MM.1S (cell line): ENCODE results near the gene HERC2.

Source experiments
- DNase-seq: peaks from one replicate; pipeline ENCODE4 v3.0.0-alpha.2; 2015
- H2AFZ ChIP-seq: fragments of 300-600 bp; sonication (generic); 2 replicates; pipeline ENCODE4 v1.6.0; 2016; ENCODE audit warnings: antibody characterized with exemption, low read length
- H3F3A ChIP-seq: fragments of 300-600 bp; sonication (generic); 2 replicates; pipeline ENCODE4 v1.6.1; 2016; ENCODE audit warnings: mild to moderate bottlenecking, antibody characterized with exemption, low read length, moderate library complexity, mixed read lengths; ENCODE audit not compliant: insufficient read depth
- H3K27ac ChIP-seq: fragments of 300-600 bp; sonication (generic); 2 replicates; pipeline ENCODE4 v1.5.1; 2016; ENCODE audit warnings: mild to moderate bottlenecking, low read length
- H3K27me3 ChIP-seq: fragments of 300-600 bp; sonication (generic); replicated peaks from 2 replicates; pipeline ENCODE4 v1.6.0; 2016; ENCODE audit warnings: low read length; ENCODE audit not compliant: insufficient read depth
- H3K36me3 ChIP-seq: fragments of 300-600 bp; sonication (generic); replicated peaks from 2 replicates; pipeline ENCODE4 v1.6.1; 2016; ENCODE audit warnings: mild to moderate bottlenecking, low read length, mixed read lengths; ENCODE audit not compliant: insufficient read depth
- H3K4me1 ChIP-seq: fragments of 300-600 bp; sonication (generic); 2 replicates; pipeline ENCODE4 v1.6.1; 2016; ENCODE audit warnings: low read length, mixed read lengths
- H3K4me2 ChIP-seq: fragments of 300-600 bp; sonication (generic); 2 replicates; pipeline ENCODE4 v1.6.0; 2016; ENCODE audit warnings: low read depth, low read length
- H3K4me3 ChIP-seq: fragments of 300-600 bp; sonication (generic); 2 replicates; pipeline ENCODE4 v1.5.1; 2016; ENCODE audit warnings: low read length, mixed read lengths
- H3K79me2 ChIP-seq: fragments of 300-600 bp; sonication (generic); 2 replicates; pipeline ENCODE4 v1.6.1; 2016; ENCODE audit warnings: mixed run types, low read length, mixed read lengths
- H3K9ac ChIP-seq: fragments of 300-600 bp; sonication (generic); 2 replicates; pipeline ENCODE4 v1.6.1; 2016; ENCODE audit warnings: low read length, mixed read lengths
- H3K9me2 ChIP-seq: fragments of 300-600 bp; sonication (generic); replicated peaks from 2 replicates; pipeline ENCODE4 v1.6.1; 2016; ENCODE audit warnings: mild to moderate bottlenecking, low read length, mixed read lengths; ENCODE audit not compliant: insufficient read depth
- H3K9me3 ChIP-seq: fragments of 300-600 bp; sonication (generic); replicated peaks from 2 replicates; pipeline ENCODE4 v1.6.1; 2016; ENCODE audit warnings: mild to moderate bottlenecking, low read length, mixed read lengths; ENCODE audit not compliant: insufficient read depth
- H4K20me1 ChIP-seq: fragments of 300-600 bp; sonication (generic); 2 replicates; pipeline ENCODE4 v1.6.1; 2016; ENCODE audit warnings: mild to moderate bottlenecking, low read length, moderate library complexity, mixed read lengths; ENCODE audit not compliant: insufficient read depth
- EZH2 ChIP-seq: fragments of 300-600 bp; sonication (generic); optimal IDR thresholded peaks from 2 replicates; pipeline ENCODE3; 2017; ENCODE audit warnings: low read depth, mild to moderate bottlenecking, antibody characterized with exemption, low read length, mixed read lengths
- EZH2phosphoT487 ChIP-seq: fragments of 300-600 bp; sonication (generic); IDR thresholded peaks from 2 replicates; pipeline ENCODE4 v1.6.1; 2018; ENCODE audit warnings: antibody characterized with exemption, low read length
- TF ChIP-seq, protein P1 (sequence below): fragments of 300-600 bp; sonication (generic); IDR thresholded peaks from 2 replicates; pipeline ENCODE4 v1.5.1; 2016; ENCODE audit warnings: antibody characterized with exemption, low read length, mixed read lengths

The HERC2 gene

GRCh38 chr15:28269097-28269496, 52.9 kb downstream of the HERC2 start:
- Histone ChIP-seq H4K20me1 (no peaks in the 10 kb centered on the region), H3K9ac (no peak overlapping the region), H2AFZ (no peak overlapping the region), H3K9me2 (no peaks in the 10 kb centered on the region), H3K4me3 (no peak overlapping the region), H3K27ac (no peak overlapping the region), H3K4me2 (no peak overlapping the region), H3K9me3 (no peaks in the 10 kb centered on the region), H3K79me2 (no peaks in the 10 kb centered on the region), H3K4me1 (no peaks in the 10 kb centered on the region), H3F3A (no peaks in the 10 kb centered on the region), H3K36me3 (0 out of 2 replicates have a peak, but pooled peaks cover 5% of the 10 kb centered on the region), H3K27me3 (no peaks in the 10 kb centered on the region)
- DNase-seq = no peak
- TF ChIP-seq EZH2phosphoT487 (no peak), EZH2 (no peak)
- TF ChIP-seq, protein P1, sequence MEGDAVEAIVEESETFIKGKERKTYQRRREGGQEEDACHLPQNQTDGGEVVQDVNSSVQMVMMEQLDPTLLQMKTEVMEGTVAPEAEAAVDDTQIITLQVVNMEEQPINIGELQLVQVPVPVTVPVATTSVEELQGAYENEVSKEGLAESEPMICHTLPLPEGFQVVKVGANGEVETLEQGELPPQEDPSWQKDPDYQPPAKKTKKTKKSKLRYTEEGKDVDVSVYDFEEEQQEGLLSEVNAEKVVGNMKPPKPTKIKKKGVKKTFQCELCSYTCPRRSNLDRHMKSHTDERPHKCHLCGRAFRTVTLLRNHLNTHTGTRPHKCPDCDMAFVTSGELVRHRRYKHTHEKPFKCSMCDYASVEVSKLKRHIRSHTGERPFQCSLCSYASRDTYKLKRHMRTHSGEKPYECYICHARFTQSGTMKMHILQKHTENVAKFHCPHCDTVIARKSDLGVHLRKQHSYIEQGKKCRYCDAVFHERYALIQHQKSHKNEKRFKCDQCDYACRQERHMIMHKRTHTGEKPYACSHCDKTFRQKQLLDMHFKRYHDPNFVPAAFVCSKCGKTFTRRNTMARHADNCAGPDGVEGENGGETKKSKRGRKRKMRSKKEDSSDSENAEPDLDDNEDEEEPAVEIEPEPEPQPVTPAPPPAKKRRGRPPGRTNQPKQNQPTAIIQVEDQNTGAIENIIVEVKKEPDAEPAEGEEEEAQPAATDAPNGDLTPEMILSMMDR = no peak

DNA sequence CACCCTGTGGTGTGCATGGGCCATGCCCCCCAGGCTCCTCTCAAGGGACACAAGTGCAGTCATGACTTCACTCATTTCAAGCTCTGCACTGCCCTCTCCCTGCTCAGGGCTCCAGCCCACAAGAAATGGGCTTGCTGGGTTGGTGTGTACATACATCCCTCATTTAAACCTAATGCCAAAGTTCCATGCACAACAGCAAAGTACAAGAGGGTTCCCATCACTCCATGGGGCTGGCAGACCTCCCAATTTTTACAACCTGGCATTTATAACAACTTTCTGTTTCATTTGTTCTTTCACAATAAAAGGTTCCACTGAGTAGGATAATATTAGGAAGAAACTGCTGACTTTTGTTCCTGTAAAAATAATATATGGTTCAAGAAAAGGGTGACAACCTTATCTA, 54.3 kb downstream of the HERC2 start:
- H3K4me2 ChIP-seq = no peak overlapping the region
- no peak overlapping the region for H3K27ac ChIP-seq
- no peaks in the 10 kb centered on the region for H3F3A ChIP-seq
- no peak overlapping the region for H3K4me3 ChIP-seq
- no peaks in the 10 kb centered on the region for H4K20me1 ChIP-seq
- no peaks in the 10 kb centered on the region for H3K9me3 ChIP-seq
- no peaks in the 10 kb centered on the region for H3K9me2 ChIP-seq
- no peaks in the 10 kb centered on the region for H3K4me1 ChIP-seq
- H3K9ac ChIP-seq = no peak overlapping the region
- TF ChIP-seq, protein P1 = no peak
- TF ChIP-seq EZH2phosphoT487 (no peak), EZH2 (no peak)
- 0 out of 2 replicates have a peak, but pooled peaks cover 5% of the 10 kb centered on the region for H3K36me3 ChIP-seq
- H2AFZ ChIP-seq = no peak overlapping the region
- H3K79me2 ChIP-seq = no peaks in the 10 kb centered on the region
- no peaks in the 10 kb centered on the region for H3K27me3 ChIP-seq
- DNase-seq = no peak

DNA sequence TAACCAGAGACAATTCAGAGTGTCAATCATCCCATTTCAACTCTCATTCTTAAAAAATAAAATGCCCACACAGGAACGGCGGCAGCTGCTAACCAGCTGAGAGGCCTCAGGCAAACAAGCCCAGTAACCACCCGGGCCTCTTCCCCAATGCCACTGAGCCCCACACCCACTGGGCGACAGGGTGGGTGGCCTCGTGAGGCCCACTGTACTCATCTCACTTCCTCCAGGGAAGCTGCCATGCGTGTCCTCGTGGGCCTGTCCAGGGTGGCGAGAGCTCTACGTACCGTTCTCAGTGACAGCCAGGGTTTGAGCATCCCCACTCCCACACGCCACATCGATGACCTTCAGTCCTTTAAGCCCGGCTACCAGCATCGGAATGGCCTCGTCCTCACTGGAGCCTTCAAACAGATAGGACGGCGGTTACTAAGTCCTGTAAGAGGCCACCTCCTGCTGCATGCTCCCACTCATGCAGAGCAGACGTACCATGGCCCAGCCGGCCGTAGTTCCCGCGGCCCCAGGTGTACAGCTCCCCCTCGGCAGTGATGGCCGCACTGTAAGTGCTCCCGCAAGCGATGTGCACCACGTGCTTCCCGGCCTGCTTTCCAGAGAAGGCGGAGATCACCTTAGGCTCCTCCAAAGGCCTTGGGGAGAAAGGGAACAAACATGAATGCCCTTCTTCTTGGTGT, 56.5 kb downstream of the HERC2 start:
- H3F3A ChIP-seq = no peaks in the 10 kb centered on the region
- TF ChIP-seq, protein P1 = no peak
- no peak for TF ChIP-seq EZH2
- no peak for TF ChIP-seq EZH2phosphoT487
- no peak overlapping the region for H2AFZ ChIP-seq
- DNase-seq = no peak
- no peaks in the 10 kb centered on the region for H3K4me1 ChIP-seq
- no peak overlapping the region for H3K27ac ChIP-seq
- H3K27me3 ChIP-seq = no peaks in the 10 kb centered on the region
- no peaks in the 10 kb centered on the region for H3K79me2 ChIP-seq
- no peaks in the 10 kb centered on the region for H4K20me1 ChIP-seq
- no peak overlapping the region for H3K4me2 ChIP-seq
- no peak overlapping the region for H3K9ac ChIP-seq
- H3K9me3 ChIP-seq = no peaks in the 10 kb centered on the region
- 0 out of 2 replicates have a peak, but pooled peaks cover 5% of the 10 kb centered on the region for H3K36me3 ChIP-seq
- no peaks in the 10 kb centered on the region for H3K9me2 ChIP-seq
- H3K4me3 ChIP-seq = no peak overlapping the region
